Measurements from ENCODE around the gene SERPINA3.

SERPINA3 gene

GRCh38 chr14:94663538-94663937, 51.3 kb downstream of the SERPINA3 start:
- H3K4me3 ChIP-seq (ENCODE audit: low read length): no peak overlapping the region
- TF ChIP-seq CTCF (conservative IDR thresholded peaks at IDR 0.05; ENCODE audit: low read depth, low read length): no peak
- no peak for DNase-seq (ENCODE audit: low read depth)

GRCh38 chr14:94663965-94664704, 51.9 kb downstream of the SERPINA3 start:
- no peak for TF ChIP-seq CTCF (conservative IDR thresholded peaks at IDR 0.05; ENCODE audit: low read depth, low read length)
- DNase-seq (ENCODE audit: low read depth): no peak

DNA sequence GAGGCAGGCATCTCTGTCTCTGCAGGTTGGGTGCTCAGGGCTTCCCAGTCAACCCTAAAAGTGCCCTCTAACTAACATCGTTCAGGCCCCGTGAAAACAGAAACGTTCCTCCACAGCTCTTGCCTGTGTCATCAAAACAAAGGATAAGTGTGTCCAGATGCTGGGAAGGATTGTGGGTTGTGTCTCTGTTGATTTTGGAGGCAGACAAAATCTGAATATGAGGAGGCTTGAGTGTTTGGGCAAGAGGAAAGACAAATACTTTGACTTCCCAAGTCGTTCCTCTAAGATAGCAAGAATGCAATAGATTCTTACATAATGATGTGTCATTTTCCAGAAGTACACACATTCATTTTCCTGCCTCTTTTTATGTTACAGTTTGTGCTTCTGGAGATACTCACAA, 52.9 kb downstream of the SERPINA3 start:
- no peak overlapping the region for H3K4me3 ChIP-seq (ENCODE audit: low read length)
- no peak for DNase-seq (ENCODE audit: low read depth)
- TF ChIP-seq CTCF (conservative IDR thresholded peaks at IDR 0.05; ENCODE audit: low read depth, low read length): no peak

More at GRCh38 chr14:94663965-94664704, 51.9 kb downstream of the SERPINA3 start:
- H3K4me3 ChIP-seq (ENCODE audit: low read length): no peak overlapping the region

GRCh38 chr14:94665544-94665943, 53.4 kb downstream of the SERPINA3 start:
- no peak for TF ChIP-seq CTCF (conservative IDR thresholded peaks at IDR 0.05; ENCODE audit: low read depth, low read length)
- DNase-seq (ENCODE audit: low read depth): no peak
- no peak overlapping the region for H3K4me3 ChIP-seq (ENCODE audit: low read length)

DNA sequence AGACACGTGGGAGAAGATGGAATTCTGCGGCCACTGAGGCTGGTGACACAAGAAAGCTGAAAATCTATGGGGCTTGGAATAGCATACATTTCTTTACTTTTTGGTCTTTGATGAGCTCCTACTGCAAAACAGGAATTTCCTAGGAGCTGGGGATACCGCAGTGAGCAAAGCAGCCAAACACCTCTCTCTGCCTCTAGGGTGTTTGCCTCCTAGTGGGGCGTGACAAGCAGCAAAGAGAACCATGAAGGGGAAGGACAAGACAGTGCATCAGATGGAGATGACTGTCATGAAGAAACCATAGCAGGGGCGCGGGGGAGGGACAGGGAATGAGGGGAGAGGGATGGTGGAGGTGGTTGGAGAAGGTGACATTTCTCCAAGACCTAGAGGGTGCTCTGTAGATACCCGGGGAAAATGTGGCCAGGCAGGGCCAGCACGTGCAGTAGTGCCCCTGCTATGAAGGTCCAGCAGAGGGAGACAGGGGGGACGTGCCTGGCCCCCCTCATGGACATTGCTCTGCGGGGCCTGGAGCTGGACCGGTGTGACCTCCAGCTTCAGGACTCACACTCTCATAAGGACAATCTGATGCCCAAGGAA, 58.6 kb downstream of the SERPINA3 start:
- TF ChIP-seq CTCF (conservative IDR thresholded peaks at IDR 0.05; ENCODE audit: low read depth, low read length): no peak
- H3K4me3 ChIP-seq (ENCODE audit: low read length): no peak overlapping the region
- no peak for DNase-seq (ENCODE audit: low read depth)

DNA sequence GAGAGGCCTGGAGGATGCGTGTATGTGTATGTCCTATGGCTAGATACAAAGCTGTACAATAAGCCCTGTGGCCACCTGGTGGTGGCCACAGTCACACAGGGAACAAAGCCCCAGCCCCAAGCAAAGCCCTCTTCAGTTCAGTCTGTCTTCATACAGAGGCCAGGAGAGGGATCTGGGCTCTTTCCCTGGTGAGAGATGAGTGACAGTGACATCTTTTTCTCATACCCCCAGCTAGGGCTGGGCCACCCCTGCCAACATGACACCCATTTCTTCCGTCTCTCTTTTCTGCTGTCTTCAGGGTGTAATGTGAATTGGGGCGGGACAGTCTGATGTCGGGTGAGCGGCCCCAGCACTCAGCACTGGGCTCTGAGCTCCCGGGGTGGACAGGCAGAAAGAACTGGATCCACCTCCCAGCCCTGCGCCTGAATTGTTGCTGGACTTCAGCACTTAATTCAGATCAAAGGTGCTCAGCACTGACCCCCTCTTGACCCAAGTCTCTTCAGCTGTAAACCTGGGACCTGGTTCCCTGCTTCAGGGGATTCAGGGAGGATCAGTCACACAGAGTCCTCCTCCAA, 59.8 kb downstream of the SERPINA3 start:
- no peak for DNase-seq (ENCODE audit: low read depth)
- TF ChIP-seq CTCF (conservative IDR thresholded peaks at IDR 0.05; ENCODE audit: low read depth, low read length): no peak
- H3K4me3 ChIP-seq (ENCODE audit: low read length): no peak overlapping the region

GRCh38 chr14:94673071-94673470, 60.9 kb downstream of the SERPINA3 start:
- no peak for DNase-seq (ENCODE audit: low read depth)
- TF ChIP-seq CTCF (conservative IDR thresholded peaks at IDR 0.05; ENCODE audit: low read depth, low read length): no peak
- no peak overlapping the region for H3K4me3 ChIP-seq (ENCODE audit: low read length)
